Measurements from ENCODE around the gene ETDC. TPM values are rescaled to one million over a fixed set of nuclear protein-coding genes. Genes with fewer than 3 reads are reported as not detected.

ETDC gene
- total RNA-seq, 1 donor from 2014 or later: not detected

DNA sequence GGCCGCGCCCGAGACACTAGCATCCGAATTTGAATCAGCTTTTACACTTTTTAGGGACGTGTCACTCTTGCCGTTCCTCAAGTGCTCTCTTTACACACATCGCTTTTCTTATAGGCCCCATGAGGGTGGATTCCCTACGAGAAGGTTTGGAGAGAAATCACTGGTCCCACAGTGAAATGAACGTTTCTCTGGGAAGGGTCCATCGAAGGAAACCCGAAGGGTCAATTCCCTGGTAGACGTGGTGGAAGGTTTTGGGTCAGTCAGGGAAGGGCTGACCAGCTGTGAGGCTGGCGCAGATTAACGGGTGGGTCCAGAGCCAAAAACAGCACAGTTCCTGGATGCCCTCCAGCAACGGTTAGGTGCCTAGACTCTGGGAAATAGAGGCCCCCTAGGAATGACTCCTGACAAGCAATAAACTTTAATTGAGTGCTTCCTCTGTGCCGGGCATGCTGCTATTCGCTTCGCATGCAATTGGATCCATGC is 35.9 kb downstream of the ETDC start:
- intact Hi-C loops (cut with micrococcal nuclease): no loop called here

DNA sequence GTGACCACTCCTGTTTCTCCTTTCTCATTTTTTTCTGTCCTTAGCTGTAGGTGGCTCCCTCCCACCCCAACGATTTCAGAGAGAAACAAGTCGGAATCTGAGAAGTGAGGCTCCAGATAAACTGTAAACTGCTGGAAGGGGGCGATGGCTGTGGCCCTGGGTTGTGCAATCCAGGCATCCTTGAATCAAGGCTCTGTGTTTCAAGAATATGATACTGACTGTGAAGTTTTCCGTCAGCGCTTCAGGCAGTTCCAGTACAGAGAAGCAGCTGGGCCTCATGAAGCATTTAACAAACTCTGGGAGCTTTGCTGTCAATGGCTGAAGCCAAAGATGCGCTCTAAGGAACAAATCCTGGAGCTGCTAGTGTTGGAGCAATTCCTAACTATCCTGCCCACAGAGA is 37.7 kb downstream of the ETDC start:
- intact Hi-C loops (cut with micrococcal nuclease): no loop called here

DNA sequence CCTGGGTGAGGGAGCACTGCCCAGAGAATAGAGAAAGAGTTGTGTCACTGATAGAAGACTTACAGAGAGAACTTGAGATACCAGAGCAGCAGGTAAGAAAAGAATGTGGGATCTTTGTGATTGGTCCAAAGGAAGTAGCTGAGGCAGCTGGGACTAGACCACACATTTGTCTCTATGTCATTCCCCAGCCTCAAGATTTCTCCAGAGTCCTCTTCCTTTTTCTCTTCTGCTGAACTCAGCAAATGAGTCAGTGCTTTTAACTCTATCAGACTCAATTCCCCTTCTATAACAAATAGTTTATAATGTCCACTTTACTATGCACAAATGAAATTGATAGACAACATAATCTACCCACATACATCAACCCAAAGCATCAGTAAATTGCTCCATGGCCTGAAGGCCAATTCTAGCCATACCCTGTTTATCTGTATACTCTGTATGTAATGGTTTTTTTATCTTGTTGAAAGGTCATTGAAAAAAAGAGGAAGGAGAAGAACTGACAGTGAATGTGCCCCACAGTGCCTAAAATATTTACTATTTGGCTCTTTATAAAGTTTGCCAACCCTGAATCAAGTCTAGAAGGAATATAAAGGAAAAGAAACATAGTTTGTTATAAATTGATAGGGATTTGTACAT is 38.2 kb downstream of the ETDC start:
- intact Hi-C loops (cut with micrococcal nuclease): no loop called here

DNA sequence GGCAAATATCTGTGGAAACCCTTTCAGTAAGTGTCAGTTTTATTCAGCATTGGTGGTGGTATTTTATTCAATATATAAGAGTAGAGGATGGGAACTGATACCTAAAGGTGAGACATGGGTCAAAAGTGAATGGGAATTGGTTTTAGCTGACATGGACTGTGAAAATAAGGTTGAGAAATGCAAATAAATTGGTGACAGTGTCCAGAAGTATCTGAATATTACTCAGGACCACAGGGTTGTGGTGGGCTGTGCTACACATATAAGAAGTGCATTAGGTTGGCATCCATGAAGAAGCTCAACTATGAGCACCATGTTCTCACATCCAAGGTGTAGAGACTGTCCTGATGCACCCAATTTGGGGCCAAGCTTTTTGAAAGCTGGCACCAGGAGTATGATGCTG is 45.0 kb downstream of the ETDC start:
- intact Hi-C loops (cut with micrococcal nuclease): no loop called here

Other genes starting within 250 kb of the ETDC start
- 0.07 TPM in 1 of 2 replicates, not detected in the other for gene SMIM10L2B, start 210.8 kb upstream of the ETDC start, total RNA-seq
- not detected in 2 replicates for gene ETDB, start 189.0 kb upstream of the ETDC start, total RNA-seq
- gene CT55, start 138.1 kb upstream of the ETDC start, total RNA-seq: not detected in 2 replicates
- not detected in 2 replicates for gene ETDA, start 57.4 kb upstream of the ETDC start, total RNA-seq
- gene ZNF75D, start 34.6 kb downstream of the ETDC start, total RNA-seq: 15.0 and 16.0 TPM in 2 replicates
- 4.0 and 4.5 TPM in 2 replicates for gene ZNF449, start 35.3 kb downstream of the ETDC start, total RNA-seq
- gene SMIM10L2A, start 112.5 kb downstream of the ETDC start, total RNA-seq: 0.64 and 0.80 TPM in 2 replicates
- 24.7 and 29.1 TPM in 2 replicates for gene INTS6L, start 211.2 kb downstream of the ETDC start, total RNA-seq